AG20443 (cell line): ENCODE results near the gene PCDHB16.
"Not testable (repeated sequence)": the region's sequence is repeated elsewhere in the genome, so short reads cannot be mapped to it uniquely, and the experiment has no call there.

Experiments used
- DNase-seq: peaks from one replicate; pipeline ENCODE4 v3.0.0; 2012; ENCODE audit warnings: low spot score, mixed read lengths

The PCDHB16 gene

GRCh38 chr5:141184117-141184855 lies 2.1 kb downstream of the PCDHB16 start:
- DNase-seq: not testable (repeated sequence)

- DNase-seq: peak; percentile 43
Observed at GRCh38 chr5:141186897-141187512, 4.8 kb downstream of the PCDHB16 start, which contains the start of gene PCDHB9. PCDHB9 (plus strand) TSS chr5:141187161; CDS start chr5:141187319, 158 bp downstream.

- not testable (repeated sequence) for DNase-seq
Observed at GRCh38 chr5:141188682-141189081, 6.5 kb downstream of the PCDHB16 start.

GRCh38 chr5:141189131-141189530 lies 6.9 kb downstream of the PCDHB16 start:
- not testable (repeated sequence) for DNase-seq

GRCh38 chr5:141192110-141192725 lies 10.0 kb downstream of the PCDHB16 start, which contains the start of gene PCDHB10:
PCDHB10 (plus strand) TSS chr5:141192353; CDS start chr5:141192553, 200 bp downstream.
- peak; percentile 43 for DNase-seq

- DNase-seq: not testable (repeated sequence)
Observed at GRCh38 chr5:141194332-141194731, 12.1 kb downstream of the PCDHB16 start.

- no peak for DNase-seq
Observed at GRCh38 chr5:141196363-141196762, 14.2 kb downstream of the PCDHB16 start.

- no peak for DNase-seq
Observed at GRCh38 chr5:141199359-141200235, 17.4 kb downstream of the PCDHB16 start, which contains the start of gene PCDHB11. PCDHB11 (plus strand) TSS chr5:141199627; CDS start chr5:141199775, 148 bp downstream.

GRCh38 chr5:141201126-141201525 lies 18.9 kb downstream of the PCDHB16 start:
- not testable (repeated sequence) for DNase-seq

- not testable (repeated sequence) for DNase-seq
Observed at GRCh38 chr5:141201646-141202045, 19.5 kb downstream of the PCDHB16 start.

- DNase-seq: peak; percentile 25
Observed at GRCh38 chr5:141208478-141208877, 26.3 kb downstream of the PCDHB16 start, which contains the start of gene PCDHB12. PCDHB12 (plus strand) TSS chr5:141208719; CDS start chr5:141208908, 189 bp downstream.

- DNase-seq: not testable (repeated sequence)
Observed at GRCh38 chr5:141210281-141210680, 28.1 kb downstream of the PCDHB16 start.

- DNase-seq: not testable (repeated sequence)
Observed at GRCh38 chr5:141210849-141211248, 28.7 kb downstream of the PCDHB16 start.

GRCh38 chr5:141213656-141214339 lies 31.6 kb downstream of the PCDHB16 start, which contains the start of gene PCDHB13:
PCDHB13 (plus strand) TSS chr5:141213919; CDS start chr5:141214124, 205 bp downstream.
- peak; percentile 29 for DNase-seq

GRCh38 chr5:141214583-141214982 lies 32.4 kb downstream of the PCDHB16 start:
- DNase-seq: not testable (repeated sequence)

GRCh38 chr5:141215504-141215903 lies 33.3 kb downstream of the PCDHB16 start:
- not testable (repeated sequence) for DNase-seq

GRCh38 chr5:141216035-141216434 lies 33.8 kb downstream of the PCDHB16 start:
- DNase-seq: not testable (repeated sequence)

- DNase-seq: peak; percentile 49
Observed at GRCh38 chr5:141223112-141223783, 41.1 kb downstream of the PCDHB16 start, which contains the start of gene PCDHB14. PCDHB14 (plus strand) TSS chr5:141223343; CDS start chr5:141223506, 163 bp downstream.

GRCh38 chr5:141224844-141225243 lies 42.7 kb downstream of the PCDHB16 start:
- not testable (repeated sequence) for DNase-seq

GRCh38 chr5:141225421-141225820 lies 43.2 kb downstream of the PCDHB16 start:
- DNase-seq: not testable (repeated sequence)
